Thyroid gland (tissue), 4 donors: ENCODE data around the gene EVA1C. TPM values are rescaled to one million over a fixed set of nuclear protein-coding genes. Genes with fewer than 3 reads are reported as not detected.

Experiments used
- DNase-seq, 2 donors: peaks; one replicate each; pipeline ENCODE4 v3.0.0-alpha.2; 2019
- H3K27ac ChIP-seq, 3 donors: fragments of 200-600 bp; sonication (generic); 1 replicate in 2 of 3; 2 replicates in 1 of 3; pipeline ENCODE4 v1.5.1; 2016 to 2019; ENCODE audit warnings: mild to moderate bottlenecking in 1 of 3, moderate library complexity in 1 of 3
- H3K27me3 ChIP-seq: fragments of 200-600 bp; sonication (generic); one replicate; pipeline ENCODE4 v1.5.1; 2019
- H3K36me3 ChIP-seq, 2 donors: fragments of 200-600 bp; sonication (generic); one replicate each; pipeline ENCODE4 v1.5.1; 2016 to 2019
- H3K4me1 ChIP-seq, 2 donors: fragments of 200-600 bp; sonication (generic); one replicate each; pipeline ENCODE4 v1.5.1; 2017 to 2019
- H3K4me3 ChIP-seq, 3 donors: fragments of 200-600 bp; sonication (generic); replicated peaks in 1 of 3; 1 replicate in 2 of 3; 2 replicates in 1 of 3; pipeline ENCODE4 v1.5.1; 2016; ENCODE audit warnings: mild to moderate bottlenecking in 1 of 3
- H3K9me3 ChIP-seq: fragments of 200-600 bp; sonication (generic); one replicate; pipeline ENCODE4 v1.5.1; 2017
- POLR2A ChIP-seq, 2 donors: fragments of 450-650 bp; IDR thresholded peaks; one replicate each; pipeline ENCODE4 v1.6.1; 2017; ENCODE audit warnings: antibody characterized with exemption in 2 of 2, mild to moderate bottlenecking in 2 of 2, moderate library complexity in 1 of 2
- WGBS, 2 donors: methylation state at CpG; one replicate each; pipeline ENCODE4 v1.1.5; 2017; 5-methylcytosine and 5-hydroxymethylcytosine counted together
- intact Hi-C: fragments of 100-400 bp; cut with DNase I; formaldehyde crosslinking; loops from one replicate; pipeline ENCODE4 v1.15.1; 2023
- total RNA-seq, 4 donors: library from RNA; depleted of rRNA; stranded (reverse); fragments of >200 nt; gene quantifications; one replicate each; pipeline ENCODE4 v1.2.3, GENCODE V29; 2016
- TF ChIP-seq, protein P1 (sequence below), 6 experiments: fragments of 200-600 bp in 3 of 6; fragments of 450-650 bp in 3 of 6; sonication (generic) in 3 of 6; IDR thresholded peaks; one replicate each; pipeline ENCODE4 v1.5.1; 2016 to 2019; ENCODE audit warnings: antibody characterized with exemption in 6 of 6, mild to moderate bottlenecking in 2 of 6, inconsistent platforms in 1 of 6, moderate library complexity in 1 of 6

The EVA1C gene
- total RNA-seq, 4 donors from 2014 or later: 25.4 to 44.6 (median 35.2) TPM

DNA sequence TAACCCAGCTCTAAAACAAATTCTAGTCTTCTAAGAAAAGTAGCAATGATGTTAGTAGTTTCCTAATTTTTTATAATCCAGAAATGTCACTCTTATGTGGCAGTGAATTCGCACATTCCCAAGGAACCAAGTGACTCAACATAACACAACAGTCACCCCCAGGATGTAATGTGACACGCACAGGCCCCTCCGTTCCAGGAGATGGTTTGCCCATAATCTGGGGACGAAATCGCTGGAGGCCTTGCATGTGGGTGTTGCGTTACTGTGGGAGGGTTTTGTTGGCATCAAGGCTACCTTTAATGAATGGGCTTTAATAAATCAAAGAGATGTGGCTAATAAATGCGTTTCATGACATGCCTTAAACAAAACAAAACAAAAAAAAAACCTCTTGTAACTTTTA is 50.9 kb downstream of the EVA1C start:
- Histone ChIP-seq H3K4me1 (peaks cover 10 to 19% of the 10 kb centered on the region in 2 donors), H3K4me3 (no peak overlapping the region), H3K36me3 (peaks cover 0 to under 1% of the 10 kb centered on the region in 2 donors), H3K27me3 (no peaks in the 10 kb centered on the region), H3K9me3 (no peaks in the 10 kb centered on the region), H3K27ac (peak overlapping the region; percentile 6 to 69 (median 50))
- 89 to 92% methylated on average over 7 of the region's 7 CpGs for WGBS, 2 donors
- intact Hi-C loops: no loop called here
- TF ChIP-seq POLR2A (IDR thresholded peaks at IDR 0.05): no peak
- TF ChIP-seq, protein P1, sequence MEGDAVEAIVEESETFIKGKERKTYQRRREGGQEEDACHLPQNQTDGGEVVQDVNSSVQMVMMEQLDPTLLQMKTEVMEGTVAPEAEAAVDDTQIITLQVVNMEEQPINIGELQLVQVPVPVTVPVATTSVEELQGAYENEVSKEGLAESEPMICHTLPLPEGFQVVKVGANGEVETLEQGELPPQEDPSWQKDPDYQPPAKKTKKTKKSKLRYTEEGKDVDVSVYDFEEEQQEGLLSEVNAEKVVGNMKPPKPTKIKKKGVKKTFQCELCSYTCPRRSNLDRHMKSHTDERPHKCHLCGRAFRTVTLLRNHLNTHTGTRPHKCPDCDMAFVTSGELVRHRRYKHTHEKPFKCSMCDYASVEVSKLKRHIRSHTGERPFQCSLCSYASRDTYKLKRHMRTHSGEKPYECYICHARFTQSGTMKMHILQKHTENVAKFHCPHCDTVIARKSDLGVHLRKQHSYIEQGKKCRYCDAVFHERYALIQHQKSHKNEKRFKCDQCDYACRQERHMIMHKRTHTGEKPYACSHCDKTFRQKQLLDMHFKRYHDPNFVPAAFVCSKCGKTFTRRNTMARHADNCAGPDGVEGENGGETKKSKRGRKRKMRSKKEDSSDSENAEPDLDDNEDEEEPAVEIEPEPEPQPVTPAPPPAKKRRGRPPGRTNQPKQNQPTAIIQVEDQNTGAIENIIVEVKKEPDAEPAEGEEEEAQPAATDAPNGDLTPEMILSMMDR (IDR thresholded peaks at IDR 0.05): no peak
- DNase-seq: no peak

DNA sequence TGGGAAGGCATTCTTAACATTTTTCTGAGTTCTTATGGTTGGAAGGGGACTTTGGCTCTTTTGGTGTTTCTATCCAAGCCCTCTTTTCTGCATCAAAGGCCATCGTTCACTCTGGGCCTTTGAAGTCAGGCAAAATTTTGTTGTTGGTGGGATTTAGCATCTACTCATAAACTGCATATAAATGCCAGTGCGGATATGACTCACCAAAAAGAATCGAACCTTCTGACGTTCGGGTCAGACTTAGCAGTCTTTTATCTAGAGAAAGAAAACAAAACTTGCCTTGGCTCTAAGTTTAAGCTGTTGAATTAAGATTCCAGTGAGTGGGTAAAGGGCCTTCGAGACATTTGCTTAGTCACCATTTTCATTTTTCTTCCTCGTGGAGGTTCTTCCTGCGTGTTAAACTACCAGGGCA is 51.4 kb downstream of the EVA1C start:
- WGBS, 2 donors: 59 to 69% methylated on average over 8 of the region's 8 CpGs
- Histone ChIP-seq H3K27me3 (no peaks in the 10 kb centered on the region), H3K9me3 (no peaks in the 10 kb centered on the region), H3K36me3 (peaks cover 5 to 6% of the 10 kb centered on the region in 2 donors), H3K4me3 (no peak overlapping the region), H3K4me1 (peaks cover 10 to 19% of the 10 kb centered on the region in 2 donors), H3K27ac (peak overlapping the region; percentile 6 to 69 (median 50))
- intact Hi-C loops: no loop called here
- TF ChIP-seq, protein P1 (IDR thresholded peaks at IDR 0.05): no peak
- no peak for TF ChIP-seq POLR2A (IDR thresholded peaks at IDR 0.05)
- DNase-seq: peak in 1 of 2 donors; percentile 14

DNA sequence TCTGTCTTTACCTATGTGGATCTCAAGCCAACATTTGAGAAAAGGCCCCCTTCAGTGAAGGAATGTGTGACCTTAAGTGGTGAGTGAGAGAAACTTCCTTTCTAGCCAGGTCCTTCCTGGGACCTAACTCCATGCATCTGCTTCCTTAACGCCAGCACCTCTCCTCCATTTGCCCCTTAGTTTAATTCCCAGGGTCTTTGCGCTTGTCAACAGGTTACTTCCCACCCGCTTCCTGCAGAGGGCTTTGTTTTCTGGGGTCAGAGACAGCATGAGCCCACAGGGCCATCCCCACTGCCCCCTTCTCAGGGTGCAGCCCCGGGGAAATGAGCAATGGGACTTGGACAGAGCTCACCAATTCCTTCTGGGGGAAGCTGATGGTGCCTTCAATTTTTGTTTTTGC is 54.8 kb downstream of the EVA1C start:
- WGBS, 2 donors: 94 to 97% methylated on average over 4 of the region's 4 CpGs

DNA sequence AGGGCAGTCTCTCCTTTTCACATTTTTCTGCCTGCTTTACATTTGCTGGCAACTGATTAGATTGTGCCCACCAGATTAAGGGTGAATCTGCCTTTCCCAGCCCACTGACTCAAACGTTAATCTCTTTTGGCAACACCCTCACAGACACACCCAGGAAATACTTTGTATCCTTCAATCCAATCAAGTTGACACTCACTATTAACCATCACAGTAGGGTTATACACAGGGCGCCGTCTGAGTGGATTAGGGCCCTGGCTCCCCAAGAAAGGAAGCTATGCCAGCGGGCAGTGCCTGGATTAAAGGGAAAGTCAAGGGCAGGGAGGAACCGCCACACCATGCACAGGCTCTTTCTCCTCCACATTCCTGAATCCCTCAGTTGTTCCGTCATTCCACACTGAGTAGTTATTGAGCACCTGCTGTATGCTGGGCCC is 56.2 kb downstream of the EVA1C start:
- intact Hi-C loops: no loop called here
- peaks cover 13 to 19% of the 10 kb centered on the region in 2 donors for H3K36me3 ChIP-seq
- H3K4me1 ChIP-seq: peaks cover 6 to 10% of the 10 kb centered on the region in 2 donors
- H3K27me3 ChIP-seq: no peaks in the 10 kb centered on the region
- H3K4me3 ChIP-seq: no peak overlapping the region
- no peak overlapping the region for H3K27ac ChIP-seq
- WGBS, 2 donors: 87 to 92% methylated on average over 6 of the region's 6 CpGs
- no peaks in the 10 kb centered on the region for H3K9me3 ChIP-seq
- TF ChIP-seq, protein P1 (IDR thresholded peaks at IDR 0.05): no peak
- TF ChIP-seq POLR2A (IDR thresholded peaks at IDR 0.05): no peak
- DNase-seq: no peak

More for the DNA sequence above, 54.8 kb downstream of the EVA1C start:
- Histone ChIP-seq H3K4me1 (peaks cover 10 to 19% of the 10 kb centered on the region in 2 donors), H3K9me3 (no peaks in the 10 kb centered on the region), H3K4me3 (no peak overlapping the region), H3K27me3 (no peaks in the 10 kb centered on the region), H3K36me3 (peaks cover 13 to 19% of the 10 kb centered on the region in 2 donors), H3K27ac (no peak overlapping the region)
- intact Hi-C loops: no loop called here
- TF ChIP-seq, protein P1 (IDR thresholded peaks at IDR 0.05): no peak
- TF ChIP-seq POLR2A (IDR thresholded peaks at IDR 0.05): no peak
- no peak for DNase-seq

DNA sequence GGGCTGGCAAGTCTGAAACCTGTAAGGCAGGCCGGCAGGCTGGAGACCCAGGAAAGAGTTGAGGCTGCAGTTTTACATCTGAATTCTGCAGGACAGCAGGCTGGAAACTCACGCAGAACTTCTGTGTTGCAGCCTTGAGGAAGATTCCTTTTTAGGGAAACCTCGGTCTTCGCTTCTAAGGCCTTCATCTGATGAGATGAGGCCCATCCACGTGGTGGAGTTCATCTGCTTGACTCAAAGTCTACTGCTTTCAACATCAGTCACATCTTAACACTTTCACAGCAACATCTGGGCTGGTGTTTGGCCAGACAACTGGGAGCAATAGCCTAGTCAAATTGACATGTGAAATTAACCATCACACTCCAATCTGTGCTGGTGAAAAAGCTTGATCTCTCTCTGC is 57.1 kb downstream of the EVA1C start:
- TF ChIP-seq, protein P1 (IDR thresholded peaks at IDR 0.05): no peak
- TF ChIP-seq POLR2A (IDR thresholded peaks at IDR 0.05): no peak
- H3K36me3 ChIP-seq: peaks cover 13 to 19% of the 10 kb centered on the region in 2 donors
- 87 to 99% methylated on average over 5 of the region's 5 CpGs for whole genome bisulfite sequencing, 2 donors

More for the DNA sequence above, 57.1 kb downstream of the EVA1C start:
- intact Hi-C loops: no loop called here
- Histone ChIP-seq H3K27me3 (no peaks in the 10 kb centered on the region), H3K4me3 (no peak overlapping the region), H3K9me3 (no peaks in the 10 kb centered on the region), H3K4me1 (peaks cover 0 to under 1% of the 10 kb centered on the region in 2 donors), H3K27ac (no peak overlapping the region)
- no peak for DNase-seq
